WTC11 (cell line): Measurements from ENCODE around the gene ENOX2. TPM values are rescaled to one million over a fixed set of nuclear protein-coding genes. Genes with fewer than 3 reads are reported as not detected.

Experiments used
- ATAC-seq: fragments of 200-7000 bp; cut with Tn5 transposase; 2 replicates; pipeline ENCODE4 v1.10.0; 2021; ENCODE audit warnings: mild to moderate bottlenecking, moderate library complexity
- CTCF ChIA-PET: fragments of 300-600 bp; sonication (Branson Sonifier 250); formaldehyde crosslinking; loops from one replicate; lab custom pipeline; 2021; ENCODE audit warnings: antibody characterized with exemption; lab: Charles Lee
- POLR2A ChIA-PET: fragments of 350-600 bp; sonication (Branson Sonifier 250); formaldehyde crosslinking; loops from one replicate; lab custom pipeline; 2021; ENCODE audit warnings: antibody characterized with exemption; lab: Charles Lee
- DNase-seq: peaks from one replicate; pipeline ENCODE4 v3.0.0; 2021; ENCODE audit warnings: low spot score
- H3K27ac Mint-ChIP-seq: 2 replicates; pipeline ENCODE4 v1.8.0; 2021; ENCODE audit warnings: mixed read lengths
- H3K27me3 Mint-ChIP-seq: 2 replicates; pipeline ENCODE4 v1.8.0; 2021; ENCODE audit warnings: low read depth, mild to moderate bottlenecking, moderate library complexity, mixed read lengths
- H3K36me3 Mint-ChIP-seq: 2 replicates; pipeline ENCODE4 v1.8.0; 2021; ENCODE audit warnings: mixed read lengths
- H3K4me1 Mint-ChIP-seq: 2 replicates; pipeline ENCODE4 v1.8.0; 2022; ENCODE audit warnings: mixed read lengths
- H3K4me3 Mint-ChIP-seq: 2 replicates; pipeline ENCODE4 v1.8.0; 2021; ENCODE audit warnings: mild to moderate bottlenecking, moderate library complexity, mixed read lengths
- H3K9me3 Mint-ChIP-seq: 2 replicates; pipeline ENCODE4 v1.8.0; 2021; ENCODE audit warnings: mixed read lengths
- ATF3 ChIP-seq: sonication (generic); formaldehyde crosslinking; conservative IDR thresholded peaks from 2 replicates; pipeline ENCODE4 v1.8.1; 2022; ENCODE audit warnings: mild to moderate bottlenecking, missing genetic modification reagents
- CREB1 ChIP-seq: sonication (generic); formaldehyde crosslinking; IDR thresholded peaks from 2 replicates; pipeline ENCODE4 v1.8.0; 2023; ENCODE audit warnings: mild to moderate bottlenecking, missing genetic modification reagents
- E2F1 ChIP-seq: sonication (generic); formaldehyde crosslinking; IDR thresholded peaks from 2 replicates; pipeline ENCODE4 v1.8.0; 2022; ENCODE audit warnings: mild to moderate bottlenecking, missing genetic modification reagents
- EMX1 ChIP-seq: fragments of 250-450 bp; sonication (Bioruptor Pico); IDR thresholded peaks from 2 replicates; pipeline ENCODE4 v1.8.0; 2021; ENCODE audit warnings: mild to moderate bottlenecking
- FOXK1 ChIP-seq: sonication (generic); formaldehyde crosslinking; IDR thresholded peaks from 2 replicates; pipeline ENCODE4 v1.8.0; 2022; ENCODE audit warnings: mild to moderate bottlenecking, moderate library complexity, missing genetic modification reagents
- FOXP1 ChIP-seq: sonication (generic); formaldehyde crosslinking; IDR thresholded peaks from 2 replicates; pipeline ENCODE4 v1.8.0; 2022; ENCODE audit warnings: missing genetic modification reagents, mild to moderate bottlenecking, moderate library complexity, borderline replicate concordance
- IRF1 ChIP-seq: sonication (generic); formaldehyde crosslinking; IDR thresholded peaks from 2 replicates; pipeline ENCODE4 v1.8.0; 2023; ENCODE audit warnings: missing genetic modification reagents
- NFYB ChIP-seq: sonication (generic); formaldehyde crosslinking; conservative IDR thresholded peaks from 2 replicates; pipeline ENCODE4 v1.8.0; 2022; ENCODE audit warnings: low read depth, missing genetic modification reagents
- RELA ChIP-seq: sonication (generic); formaldehyde crosslinking; IDR thresholded peaks from 2 replicates; pipeline ENCODE4 v1.8.1; 2022; ENCODE audit warnings: missing genetic modification reagents, mild to moderate bottlenecking, borderline replicate concordance
- TEAD1 ChIP-seq: sonication (generic); formaldehyde crosslinking; IDR thresholded peaks from 2 replicates; pipeline ENCODE4 v1.8.0; 2022; ENCODE audit warnings: mild to moderate bottlenecking, missing genetic modification reagents
- USF2 ChIP-seq: sonication (generic); formaldehyde crosslinking; IDR thresholded peaks from 2 replicates; pipeline ENCODE4 v1.8.1; 2023; ENCODE audit warnings: mild to moderate bottlenecking, missing genetic modification reagents, moderate library complexity
- ZNF121 ChIP-seq: sonication (generic); formaldehyde crosslinking; IDR thresholded peaks from 2 replicates; pipeline ENCODE4 v1.8.0; 2023; ENCODE audit warnings: missing genetic modification reagents
- ZNF317 ChIP-seq: sonication (generic); formaldehyde crosslinking; IDR thresholded peaks from 2 replicates; pipeline ENCODE4 v1.8.1; 2023; ENCODE audit warnings: low read depth, mild to moderate bottlenecking, moderate library complexity, missing genetic modification reagents, borderline replicate concordance
- ZNF416 ChIP-seq: fragments of 250-450 bp; sonication (Bioruptor Pico); IDR thresholded peaks from 2 replicates; pipeline ENCODE4 v1.9.0; 2021; ENCODE audit warnings: mild to moderate bottlenecking, inconsistent platforms
- total RNA-seq: library from RNA; stranded (reverse); gene quantifications from 3 replicates; pipeline ENCODE4 v1.2.3, GENCODE V29; 2021
- TF ChIP-seq, protein P1 (sequence below): sonication (generic); formaldehyde crosslinking; IDR thresholded peaks from 2 replicates; pipeline ENCODE4 v1.8.0; 2022; ENCODE audit warnings: missing genetic modification reagents
- TF ChIP-seq, protein P2 (sequence below): fragments of 250-450 bp; sonication (Bioruptor Pico); IDR thresholded peaks from 2 replicates; pipeline ENCODE4 v1.8.0; 2021; ENCODE audit warnings: mild to moderate bottlenecking
- TF ChIP-seq, protein P3 (sequence below): sonication (generic); formaldehyde crosslinking; IDR thresholded peaks from 2 replicates; pipeline ENCODE4 v1.8.1; 2023; ENCODE audit warnings: mild to moderate bottlenecking, moderate library complexity, missing genetic modification reagents
- TF ChIP-seq, protein P4 (sequence below): fragments of 250-450 bp; sonication (Bioruptor Pico); IDR thresholded peaks from 2 replicates; pipeline ENCODE4 v1.9.0; 2021; ENCODE audit warnings: moderate library complexity, mild to moderate bottlenecking, inconsistent platforms, borderline replicate concordance
- TF ChIP-seq, protein P5 (sequence below): sonication (generic); formaldehyde crosslinking; conservative IDR thresholded peaks from 2 replicates; pipeline ENCODE4 v1.8.1; 2023; ENCODE audit warnings: mild to moderate bottlenecking, low read depth, missing genetic modification reagents, moderate library complexity

ENOX2 gene
- total RNA-seq, 1 experiment from 2014 or later = 13.8 TPM

DNA sequence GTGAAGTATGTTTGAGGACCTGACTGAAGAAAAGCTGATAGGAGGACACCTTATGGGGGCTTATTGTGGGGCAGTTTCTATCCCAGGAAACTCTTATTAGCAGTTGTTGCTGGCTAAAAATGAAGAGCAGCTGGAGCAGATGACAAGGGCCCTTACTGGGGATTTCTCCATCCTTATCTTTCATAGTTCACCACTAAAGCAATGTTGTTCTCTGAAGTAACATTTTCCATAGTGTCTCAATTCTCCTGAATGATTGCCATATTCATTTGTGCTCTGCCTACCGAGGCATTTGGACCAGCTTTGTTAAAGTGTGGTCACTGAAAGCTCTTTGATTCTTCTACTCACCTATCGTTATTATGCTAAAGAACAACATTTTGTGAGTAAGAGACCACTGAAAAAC lies 7.7 kb downstream of the ENOX2 start:
- POLR2A ChIA-PET = no interaction called here
- Mint-ChIP-seq H3K4me1 (peaks cover under 1% of the 10 kb centered on the region; the same call in 1 of the 2 replicates), H3K4me3 (no peak overlapping the region), H3K27ac (no peak overlapping the region), H3K27me3 (no peaks in the 10 kb centered on the region), H3K36me3 (no peaks in the 10 kb centered on the region), H3K9me3 (no peaks in the 10 kb centered on the region)
- no peak for DNase-seq
- CTCF ChIA-PET = no interaction called here
- TF ChIP-seq ATF3 (no peak), EMX1 (CRISPR knock-in tag) (no peak), USF2 (CRISPR knock-in tag) (no peak), IRF1 (CRISPR knock-in tag) (no peak), E2F1 (CRISPR knock-in tag) (no peak), NFYB (CRISPR knock-in tag) (no peak), ZNF416 (CRISPR knock-in tag) (no peak), CREB1 (CRISPR knock-in tag) (no peak), FOXK1 (no peak), FOXP1 (no peak), TEAD1 (no peak)
- TF ChIP-seq, protein P1, sequence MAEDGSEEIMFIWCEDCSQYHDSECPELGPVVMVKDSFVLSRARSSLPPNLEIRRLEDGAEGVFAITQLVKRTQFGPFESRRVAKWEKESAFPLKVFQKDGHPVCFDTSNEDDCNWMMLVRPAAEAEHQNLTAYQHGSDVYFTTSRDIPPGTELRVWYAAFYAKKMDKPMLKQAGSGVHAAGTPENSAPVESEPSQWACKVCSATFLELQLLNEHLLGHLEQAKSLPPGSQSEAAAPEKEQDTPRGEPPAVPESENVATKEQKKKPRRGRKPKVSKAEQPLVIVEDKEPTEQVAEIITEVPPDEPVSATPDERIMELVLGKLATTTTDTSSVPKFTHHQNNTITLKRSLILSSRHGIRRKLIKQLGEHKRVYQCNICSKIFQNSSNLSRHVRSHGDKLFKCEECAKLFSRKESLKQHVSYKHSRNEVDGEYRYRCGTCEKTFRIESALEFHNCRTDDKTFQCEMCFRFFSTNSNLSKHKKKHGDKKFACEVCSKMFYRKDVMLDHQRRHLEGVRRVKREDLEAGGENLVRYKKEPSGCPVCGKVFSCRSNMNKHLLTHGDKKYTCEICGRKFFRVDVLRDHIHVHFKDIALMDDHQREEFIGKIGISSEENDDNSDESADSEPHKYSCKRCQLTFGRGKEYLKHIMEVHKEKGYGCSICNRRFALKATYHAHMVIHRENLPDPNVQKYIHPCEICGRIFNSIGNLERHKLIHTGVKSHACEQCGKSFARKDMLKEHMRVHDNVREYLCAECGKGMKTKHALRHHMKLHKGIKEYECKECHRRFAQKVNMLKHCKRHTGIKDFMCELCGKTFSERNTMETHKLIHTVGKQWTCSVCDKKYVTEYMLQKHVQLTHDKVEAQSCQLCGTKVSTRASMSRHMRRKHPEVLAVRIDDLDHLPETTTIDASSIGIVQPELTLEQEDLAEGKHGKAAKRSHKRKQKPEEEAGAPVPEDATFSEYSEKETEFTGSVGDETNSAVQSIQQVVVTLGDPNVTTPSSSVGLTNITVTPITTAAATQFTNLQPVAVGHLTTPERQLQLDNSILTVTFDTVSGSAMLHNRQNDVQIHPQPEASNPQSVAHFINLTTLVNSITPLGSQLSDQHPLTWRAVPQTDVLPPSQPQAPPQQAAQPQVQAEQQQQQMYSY (CRISPR knock-in tag) = no peak
- TF ChIP-seq, protein P2, sequence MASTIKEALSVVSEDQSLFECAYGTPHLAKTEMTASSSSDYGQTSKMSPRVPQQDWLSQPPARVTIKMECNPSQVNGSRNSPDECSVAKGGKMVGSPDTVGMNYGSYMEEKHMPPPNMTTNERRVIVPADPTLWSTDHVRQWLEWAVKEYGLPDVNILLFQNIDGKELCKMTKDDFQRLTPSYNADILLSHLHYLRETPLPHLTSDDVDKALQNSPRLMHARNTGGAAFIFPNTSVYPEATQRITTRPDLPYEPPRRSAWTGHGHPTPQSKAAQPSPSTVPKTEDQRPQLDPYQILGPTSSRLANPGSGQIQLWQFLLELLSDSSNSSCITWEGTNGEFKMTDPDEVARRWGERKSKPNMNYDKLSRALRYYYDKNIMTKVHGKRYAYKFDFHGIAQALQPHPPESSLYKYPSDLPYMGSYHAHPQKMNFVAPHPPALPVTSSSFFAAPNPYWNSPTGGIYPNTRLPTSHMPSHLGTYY (CRISPR knock-in tag) = no peak
- TF ChIP-seq, protein P3, sequence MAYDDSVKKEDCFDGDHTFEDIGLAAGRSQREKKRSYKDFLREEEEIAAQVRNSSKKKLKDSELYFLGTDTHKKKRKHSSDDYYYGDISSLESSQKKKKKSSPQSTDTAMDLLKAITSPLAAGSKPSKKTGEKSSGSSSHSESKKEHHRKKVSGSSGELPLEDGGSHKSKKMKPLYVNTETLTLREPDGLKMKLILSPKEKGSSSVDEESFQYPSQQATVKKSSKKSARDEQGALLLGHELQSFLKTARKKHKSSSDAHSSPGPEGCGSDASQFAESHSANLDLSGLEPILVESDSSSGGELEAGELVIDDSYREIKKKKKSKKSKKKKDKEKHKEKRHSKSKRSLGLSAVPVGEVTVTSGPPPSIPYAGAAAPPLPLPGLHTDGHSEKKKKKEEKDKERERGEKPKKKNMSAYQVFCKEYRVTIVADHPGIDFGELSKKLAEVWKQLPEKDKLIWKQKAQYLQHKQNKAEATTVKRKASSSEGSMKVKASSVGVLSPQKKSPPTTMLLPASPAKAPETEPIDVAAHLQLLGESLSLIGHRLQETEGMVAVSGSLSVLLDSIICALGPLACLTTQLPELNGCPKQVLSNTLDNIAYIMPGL = no peak
- TF ChIP-seq, all 79 proteins: peak for 0
- no peak for ATAC-seq

GRCh38 chrX:130893356-130894085 lies 9.5 kb downstream of the ENOX2 start:
- Mint-ChIP-seq H3K27ac (no peak overlapping the region), H3K4me3 (no peak overlapping the region), H3K27me3 (no peaks in the 10 kb centered on the region), H3K9me3 (no peaks in the 10 kb centered on the region), H3K36me3 (no peaks in the 10 kb centered on the region), H3K4me1 (peaks cover 7% of the 10 kb centered on the region)
- DNase-seq (no peak), ATAC-seq (no peak)
- CTCF ChIA-PET = no interaction called here
- POLR2A ChIA-PET = no interaction called here
- TF ChIP-seq, protein P4, sequence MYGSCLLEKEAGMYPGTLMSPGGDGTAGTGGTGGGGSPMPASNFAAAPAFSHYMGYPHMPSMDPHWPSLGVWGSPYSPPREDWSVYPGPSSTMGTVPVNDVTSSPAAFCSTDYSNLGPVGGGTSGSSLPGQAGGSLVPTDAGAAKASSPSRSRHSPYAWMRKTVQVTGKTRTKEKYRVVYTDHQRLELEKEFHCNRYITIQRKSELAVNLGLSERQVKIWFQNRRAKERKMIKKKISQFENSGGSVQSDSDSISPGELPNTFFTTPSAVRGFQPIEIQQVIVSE (CRISPR knock-in tag) = no peak
- TF ChIP-seq ZNF121 (CRISPR knock-in tag) = no peak
- TF ChIP-seq ZNF416 (CRISPR knock-in tag) = no peak
- TF ChIP-seq, protein P5, sequence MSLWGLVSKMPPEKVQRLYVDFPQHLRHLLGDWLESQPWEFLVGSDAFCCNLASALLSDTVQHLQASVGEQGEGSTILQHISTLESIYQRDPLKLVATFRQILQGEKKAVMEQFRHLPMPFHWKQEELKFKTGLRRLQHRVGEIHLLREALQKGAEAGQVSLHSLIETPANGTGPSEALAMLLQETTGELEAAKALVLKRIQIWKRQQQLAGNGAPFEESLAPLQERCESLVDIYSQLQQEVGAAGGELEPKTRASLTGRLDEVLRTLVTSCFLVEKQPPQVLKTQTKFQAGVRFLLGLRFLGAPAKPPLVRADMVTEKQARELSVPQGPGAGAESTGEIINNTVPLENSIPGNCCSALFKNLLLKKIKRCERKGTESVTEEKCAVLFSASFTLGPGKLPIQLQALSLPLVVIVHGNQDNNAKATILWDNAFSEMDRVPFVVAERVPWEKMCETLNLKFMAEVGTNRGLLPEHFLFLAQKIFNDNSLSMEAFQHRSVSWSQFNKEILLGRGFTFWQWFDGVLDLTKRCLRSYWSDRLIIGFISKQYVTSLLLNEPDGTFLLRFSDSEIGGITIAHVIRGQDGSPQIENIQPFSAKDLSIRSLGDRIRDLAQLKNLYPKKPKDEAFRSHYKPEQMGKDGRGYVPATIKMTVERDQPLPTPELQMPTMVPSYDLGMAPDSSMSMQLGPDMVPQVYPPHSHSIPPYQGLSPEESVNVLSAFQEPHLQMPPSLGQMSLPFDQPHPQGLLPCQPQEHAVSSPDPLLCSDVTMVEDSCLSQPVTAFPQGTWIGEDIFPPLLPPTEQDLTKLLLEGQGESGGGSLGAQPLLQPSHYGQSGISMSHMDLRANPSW (CRISPR knock-in tag) = no peak
- TF ChIP-seq ZNF317 = no peak
- TF ChIP-seq RELA (CRISPR knock-in tag) = no peak
- no peak for TF ChIP-seq EMX1 (CRISPR knock-in tag)
